ENCODE results near the gene RAB24. TPM values are rescaled to one million over a fixed set of nuclear protein-coding genes. Genes with fewer than 3 reads are reported as not detected.

The RAB24 gene
- total RNA-seq, 1 donor from 2014 or later = 13.9 TPM

Other genes starting within 250 kb of the RAB24 start
- 0.87 and 4.2 TPM in 2 replicates for gene FGFR4, start 216.8 kb downstream of the RAB24 start, total RNA-seq
- 20.9 and 22.4 TPM in 2 replicates for gene NSD1, start 169.9 kb downstream of the RAB24 start, total RNA-seq
- gene PRELID1, start 80 bp upstream of the RAB24 start, total RNA-seq = 109 and 112 TPM in 2 replicates
- 8.1 and 10.5 TPM in 2 replicates for gene MXD3, start 8.2 kb upstream of the RAB24 start, total RNA-seq
- 289 and 376 TPM in 2 replicates for gene LMAN2, start 47.9 kb upstream of the RAB24 start, total RNA-seq
- gene RGS14, start 54.2 kb upstream of the RAB24 start, total RNA-seq = 2.8 and 4.4 TPM in 2 replicates
- gene SLC34A1, start 80.7 kb upstream of the RAB24 start, total RNA-seq = not detected in 2 replicates
- not detected in 2 replicates for gene PFN3, start 96.9 kb upstream of the RAB24 start, total RNA-seq
- 0.40 and 0.44 TPM in 2 replicates for gene F12, start 105.8 kb upstream of the RAB24 start, total RNA-seq
- gene GRK6, start 123.0 kb upstream of the RAB24 start, total RNA-seq = 11.3 and 14.7 TPM in 2 replicates
- 1.2 and 2.2 TPM in 2 replicates for gene PRR7, start 143.1 kb upstream of the RAB24 start, total RNA-seq
- gene DBN1, start 169.9 kb upstream of the RAB24 start, total RNA-seq = 88.9 and 112 TPM in 2 replicates
- gene PDLIM7, start 193.9 kb upstream of the RAB24 start, total RNA-seq = 24.4 and 30.1 TPM in 2 replicates
- 0.79 and 2.0 TPM in 2 replicates for gene DOK3, start 206.1 kb upstream of the RAB24 start, total RNA-seq
- gene DDX41, start 213.2 kb upstream of the RAB24 start, total RNA-seq = 62.1 and 64.5 TPM in 2 replicates